GM12891 (cell line): ENCODE results near the gene CHD1L.

Experiments
- POLR2A ChIP-seq: IDR thresholded peaks from 2 replicates; pipeline ENCODE4 v1.6.1; 2011; ENCODE audit warnings: low read depth, low read length, control low read depth
- POLR2AphosphoS5 ChIP-seq: IDR thresholded peaks from 2 replicates; pipeline ENCODE4 v1.6.1; 2011; ENCODE audit warnings: low read depth, low read length, control low read depth
- POU2F2 ChIP-seq: IDR thresholded peaks from 2 replicates; pipeline ENCODE4 v1.6.1; 2011; ENCODE audit warnings: low read depth, mild to moderate bottlenecking, control low read depth, low read length, moderate library complexity
- SPI1 ChIP-seq: IDR thresholded peaks from 2 replicates; pipeline ENCODE4 v1.6.1; 2011; ENCODE audit warnings: low read depth, low read length, control low read depth
- TAF1 ChIP-seq: IDR thresholded peaks from 2 replicates; pipeline ENCODE4 v1.6.1; 2011; ENCODE audit warnings: low read depth, low read length, control low read depth

DNA sequence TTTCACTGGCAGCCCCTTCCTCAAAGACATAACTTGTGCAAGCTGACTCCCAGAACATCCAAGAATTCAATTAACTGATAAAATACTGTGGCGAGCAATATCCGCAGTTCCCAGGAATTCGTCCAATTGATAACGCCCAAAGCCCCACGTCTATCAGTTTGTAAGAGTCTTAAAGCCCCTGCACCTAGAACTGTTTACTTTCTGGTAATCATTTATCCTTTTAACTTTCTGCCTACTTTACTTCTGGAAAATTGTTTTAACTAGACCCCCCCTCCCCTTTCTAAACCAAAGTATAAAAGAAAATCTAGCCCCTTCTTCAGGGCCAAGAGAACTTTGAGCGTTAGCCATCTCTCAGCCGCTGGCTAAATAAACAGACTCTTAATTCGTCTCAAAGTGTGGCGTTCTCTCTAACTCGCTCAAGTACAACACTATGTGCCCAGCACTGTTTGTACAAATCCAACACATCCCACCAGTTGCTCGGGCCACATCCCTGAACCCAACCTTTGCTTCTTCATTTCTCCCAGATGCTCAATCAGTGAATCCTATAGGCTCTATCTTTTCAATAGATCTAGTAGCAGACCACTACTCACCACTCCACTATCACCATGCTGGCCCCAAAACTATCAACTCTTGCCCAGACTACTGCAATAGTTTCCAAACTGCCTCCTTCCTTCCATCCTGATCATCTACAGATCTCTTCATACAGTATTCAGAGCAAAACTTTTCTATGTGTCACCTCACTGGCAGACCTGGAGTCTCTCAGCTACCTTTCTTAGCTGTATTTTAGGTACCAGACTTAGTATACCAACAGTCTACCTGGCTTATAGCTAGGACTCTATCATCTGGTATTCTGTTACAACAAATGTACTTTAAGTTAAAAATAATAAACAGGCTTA, 3.3 kb upstream of the CHD1L start:
- TF ChIP-seq POLR2A (no peak), POLR2AphosphoS5 (no peak), TAF1 (no peak), POU2F2 (no peak), SPI1 (no peak)
